ENCODE measurements around the gene RGPD8. TPM values are rescaled to one million over a fixed set of nuclear protein-coding genes. Genes with fewer than 3 reads are reported as not detected.

RGPD8 gene
- total and polyA plus RNA-seq, 4 donors: 1.5 to 20.6 (median 4.5) TPM

GRCh38 chr2:112459372-112459771 lies 25.9 kb upstream of the RGPD8 start:
- TF ChIP-seq ATF3 (IDR thresholded peaks at IDR 0.05): no peak
- no peak for TF ChIP-seq NR2F2 (IDR thresholded peaks at IDR 0.05)
- no peak for TF ChIP-seq HNF4G (IDR thresholded peaks at IDR 0.05)
- TF ChIP-seq YY1 (IDR thresholded peaks at IDR 0.05): no peak
- no peak for TF ChIP-seq ZBTB33 (IDR thresholded peaks at IDR 0.05)
- TF ChIP-seq REST (IDR thresholded peaks at IDR 0.05): no peak
- Histone ChIP-seq H3K9ac (ENCODE audit: low read depth in 1 of 2, low read length in 2 of 2) (no peak overlapping the region), H3K9me3 (ENCODE audit: control insufficient read depth in 4 of 4, low read length in 3 of 4) (no peaks in the 10 kb centered on the region), H3K27me3 (ENCODE audit: control insufficient read depth in 4 of 4, insufficient read depth in 4 of 4, low read length in 3 of 4) (peaks cover 0 to 2% (median 0%) of the 10 kb centered on the region in 4 donors), H3K36me3 (ENCODE audit: control insufficient read depth in 4 of 4, insufficient read depth in 3 of 4, low read depth in 1 of 4, low read length in 3 of 4) (no peaks in the 10 kb centered on the region), H3K4me1 (ENCODE audit: control insufficient read depth in 4 of 4, insufficient read depth in 4 of 4, low read length in 3 of 4) (no peaks in the 10 kb centered on the region), H3K4me3 (ENCODE audit: low read depth in 1 of 3, low read length in 3 of 3) (no peak overlapping the region), H3K27ac (ENCODE audit: low read depth in 1 of 2, low read length in 2 of 2) (no peak overlapping the region)
- DNase-seq (ENCODE audit: low spot score): no peak
- WGBS: 94% methylated on average over 1 of the region's 1 CpG

GRCh38 chr2:112454586-112454985 lies 21.1 kb upstream of the RGPD8 start:
- Histone ChIP-seq H3K4me3 (ENCODE audit: low read depth in 1 of 3, low read length in 3 of 3) (no peak overlapping the region), H3K9ac (ENCODE audit: low read depth in 1 of 2, low read length in 2 of 2) (no peak overlapping the region), H3K36me3 (ENCODE audit: control insufficient read depth in 4 of 4, insufficient read depth in 3 of 4, low read depth in 1 of 4, low read length in 3 of 4) (no peaks in the 10 kb centered on the region), H3K9me3 (ENCODE audit: control insufficient read depth in 4 of 4, low read length in 3 of 4) (peaks cover 0 to 5% (median 2%) of the 10 kb centered on the region in 4 donors), H3K27ac (ENCODE audit: low read depth in 1 of 2, low read length in 2 of 2) (no peak overlapping the region), H3K4me1 (ENCODE audit: control insufficient read depth in 4 of 4, insufficient read depth in 4 of 4, low read length in 3 of 4) (no peaks in the 10 kb centered on the region), H3K27me3 (ENCODE audit: control insufficient read depth in 4 of 4, insufficient read depth in 4 of 4, low read length in 3 of 4) (no peaks in the 10 kb centered on the region)
- no peak for DNase-seq (ENCODE audit: low spot score)
- TF ChIP-seq RXRA (IDR thresholded peaks at IDR 0.05) (no peak), ATF3 (IDR thresholded peaks at IDR 0.05) (no peak)

GRCh38 chr2:112451317-112451716 lies 17.9 kb upstream of the RGPD8 start:
- H3K9me3 ChIP-seq (ENCODE audit: control insufficient read depth in 4 of 4, low read length in 3 of 4): peaks cover 0 to 5% (median 2%) of the 10 kb centered on the region in 4 donors
- no peak overlapping the region for H3K4me3 ChIP-seq (ENCODE audit: low read depth in 1 of 3, low read length in 3 of 3)
- no peak overlapping the region for H3K9ac ChIP-seq (ENCODE audit: low read depth in 1 of 2, low read length in 2 of 2)
- H3K4me1 ChIP-seq (ENCODE audit: control insufficient read depth in 4 of 4, insufficient read depth in 4 of 4, low read length in 3 of 4): no peaks in the 10 kb centered on the region
- DNase-seq (ENCODE audit: low spot score): no peak
- no peaks in the 10 kb centered on the region for H3K27me3 ChIP-seq (ENCODE audit: control insufficient read depth in 4 of 4, insufficient read depth in 4 of 4, low read length in 3 of 4)
- no peak overlapping the region for H3K27ac ChIP-seq (ENCODE audit: low read depth in 1 of 2, low read length in 2 of 2)
- TF ChIP-seq MAX (IDR thresholded peaks at IDR 0.05) (no peak), FOXA2 (IDR thresholded peaks at IDR 0.05) (no peak), YY1 (IDR thresholded peaks at IDR 0.05) (no peak), NR2F2 (IDR thresholded peaks at IDR 0.05) (no peak), CTCF (IDR thresholded peaks at IDR 0.05; ENCODE audit: low read depth, low read length, missing input control) (no peak), GABPA (IDR thresholded peaks at IDR 0.05 in 1 of 2, conservative IDR thresholded peaks at IDR 0.05 in 1 of 2) (no peak), EGR1 (IDR thresholded peaks at IDR 0.05; ENCODE audit: low read depth in 2 of 2) (no peak), REST (IDR thresholded peaks at IDR 0.05) (no peak), JUND (IDR thresholded peaks at IDR 0.05) (no peak), HNF4G (IDR thresholded peaks at IDR 0.05) (no peak)
- no peaks in the 10 kb centered on the region for H3K36me3 ChIP-seq (ENCODE audit: control insufficient read depth in 4 of 4, insufficient read depth in 3 of 4, low read depth in 1 of 4, low read length in 3 of 4)
- 98% methylated on average over 1 of the region's 1 CpG for WGBS

Data from liver (tissue), 9 donors.